HEK293 (cell line): ENCODE measurements around the gene SERPINA3.
"Not testable (repeated sequence)": the region's sequence is repeated elsewhere in the genome, so short reads cannot be mapped to it uniquely, and the experiment has no call there.

ENCODE experiments used
- CTCF ChIA-PET: fragments of 350-600 bp; formaldehyde crosslinking; extraction: SDS; loops from one replicate; lab custom pipeline; 2021; ENCODE audit warnings: antibody characterized with exemption; lab: Yijun Ruan, JAX
- POLR2A ChIA-PET: fragments of 300-600 bp; formaldehyde crosslinking; extraction: SDS; loops from one replicate; lab custom pipeline; 2020; ENCODE audit warnings: antibody characterized with exemption, inconsistent platforms; lab: Yijun Ruan, JAX
- H3K27ac ChIP-seq: fragments of 200-500 bp; sonication (Bioruptor generic); 2 replicates; pipeline ENCODE4 v1.5.1; 2014; ENCODE audit warnings: low read depth, low read length, control low read depth, inconsistent platforms; ENCODE audit errors: extremely low read depth
- H3K36me3 ChIP-seq, 2 experiments: fragments of 200-500 bp in 1 of 2; sonication (Bioruptor generic) in 1 of 2; 1 replicate in 1 of 2; 2 replicates in 1 of 2; pipeline ENCODE4 v1.5.1; 2014 to 2017; ENCODE audit warnings: inconsistent platforms in 2 of 2, low read length in 2 of 2; ENCODE audit not compliant: control insufficient read depth in 2 of 2, insufficient read depth in 1 of 2
- H3K4me1 ChIP-seq: fragments of 200-500 bp; sonication (Bioruptor generic); 2 replicates; pipeline ENCODE4 v1.5.1; 2014; ENCODE audit warnings: mild to moderate bottlenecking, low read length, inconsistent platforms; ENCODE audit not compliant: control insufficient read depth, insufficient read depth
- H3K4me3 ChIP-seq: 2 replicates; pipeline ENCODE4 v1.5.1; 2011; ENCODE audit warnings: low read depth, mild to moderate bottlenecking, control low read depth, low read length, moderate library complexity
- H3K9me3 ChIP-seq: fragments of 200-500 bp; sonication (Bioruptor generic); 2 replicates; pipeline ENCODE4 v1.5.1; 2014; ENCODE audit warnings: low read depth, low read length, inconsistent platforms; ENCODE audit not compliant: control insufficient read depth, insufficient read depth
- KLF10 ChIP-seq: fragments of 450-650 bp; IDR thresholded peaks from 2 replicates; pipeline ENCODE4 v1.5.1; 2018; ENCODE audit warnings: missing biosample characterization, mild to moderate bottlenecking, missing genetic modification characterization
- OSR2 ChIP-seq: fragments of 450-650 bp; formaldehyde crosslinking; IDR thresholded peaks from 2 replicates; pipeline ENCODE4 v1.5.1; 2016; ENCODE audit warnings: missing biosample characterization, missing genetic modification characterization
- OVOL3 ChIP-seq: fragments of 450-650 bp; formaldehyde crosslinking; IDR thresholded peaks from 2 replicates; pipeline ENCODE4 v1.5.1; 2016; ENCODE audit warnings: missing biosample characterization, missing genetic modification characterization
- PRDM4 ChIP-seq: fragments of 450-650 bp; formaldehyde crosslinking; IDR thresholded peaks from 2 replicates; pipeline ENCODE4 v1.5.1; 2017; ENCODE audit warnings: missing biosample characterization, missing genetic modification characterization
- SALL2 ChIP-seq: fragments of 450-650 bp; formaldehyde crosslinking; IDR thresholded peaks from 2 replicates; pipeline ENCODE4 v1.5.0; 2017; ENCODE audit warnings: missing biosample characterization, mild to moderate bottlenecking, missing genetic modification characterization, borderline replicate concordance
- SCRT1 ChIP-seq: fragments of 450-650 bp; formaldehyde crosslinking; IDR thresholded peaks from 2 replicates; pipeline ENCODE4 v1.5.1; 2016; ENCODE audit warnings: missing biosample characterization, missing genetic modification characterization, borderline replicate concordance
- SP7 ChIP-seq: fragments of 450-650 bp; formaldehyde crosslinking; IDR thresholded peaks from 2 replicates; pipeline ENCODE4 v1.5.1; 2016; ENCODE audit warnings: missing biosample characterization, missing genetic modification characterization
- ZIC2 ChIP-seq: fragments of 450-650 bp; formaldehyde crosslinking; IDR thresholded peaks from 2 replicates; pipeline ENCODE4 v1.5.1; 2016; ENCODE audit warnings: missing biosample characterization, missing genetic modification characterization
- ZNF146 ChIP-seq: fragments of 450-650 bp; formaldehyde crosslinking; IDR thresholded peaks from 2 replicates; pipeline ENCODE4 v1.5.1; 2016; ENCODE audit warnings: missing biosample characterization, missing genetic modification characterization
- ZNF280D ChIP-seq: fragments of 450-650 bp; formaldehyde crosslinking; IDR thresholded peaks from 2 replicates; pipeline ENCODE4 v1.5.1; 2016; ENCODE audit warnings: missing biosample characterization, missing genetic modification characterization
- ZNF335 ChIP-seq: fragments of 450-650 bp; formaldehyde crosslinking; conservative IDR thresholded peaks from 2 replicates; pipeline ENCODE4 v1.5.1; 2016; ENCODE audit warnings: missing biosample characterization, missing genetic modification characterization
- ZNF549 ChIP-seq: fragments of 450-650 bp; IDR thresholded peaks from 2 replicates; pipeline ENCODE4 v1.5.1; 2018; ENCODE audit warnings: missing biosample characterization, missing genetic modification characterization, mild to moderate bottlenecking, inconsistent platforms, moderate library complexity
- ZNF596 ChIP-seq: fragments of 450-650 bp; IDR thresholded peaks from 2 replicates; pipeline ENCODE4 v1.5.0; 2018; ENCODE audit warnings: missing biosample characterization, mild to moderate bottlenecking, missing genetic modification characterization, moderate library complexity
- ZNF639 ChIP-seq: fragments of 450-650 bp; formaldehyde crosslinking; IDR thresholded peaks from 2 replicates; pipeline ENCODE4 v1.5.1; 2016; ENCODE audit warnings: missing biosample characterization, missing genetic modification characterization
- ZSCAN30 ChIP-seq: fragments of 450-650 bp; IDR thresholded peaks from 2 replicates; pipeline ENCODE4 v1.5.1; 2018; ENCODE audit warnings: missing biosample characterization, mild to moderate bottlenecking, missing genetic modification characterization, moderate library complexity
- TF ChIP-seq, protein P1 (sequence below): fragments of 450-650 bp; formaldehyde crosslinking; IDR thresholded peaks from 2 replicates; pipeline ENCODE4 v1.5.1; 2016; ENCODE audit warnings: missing biosample characterization, missing genetic modification characterization

Gene SERPINA3

DNA sequence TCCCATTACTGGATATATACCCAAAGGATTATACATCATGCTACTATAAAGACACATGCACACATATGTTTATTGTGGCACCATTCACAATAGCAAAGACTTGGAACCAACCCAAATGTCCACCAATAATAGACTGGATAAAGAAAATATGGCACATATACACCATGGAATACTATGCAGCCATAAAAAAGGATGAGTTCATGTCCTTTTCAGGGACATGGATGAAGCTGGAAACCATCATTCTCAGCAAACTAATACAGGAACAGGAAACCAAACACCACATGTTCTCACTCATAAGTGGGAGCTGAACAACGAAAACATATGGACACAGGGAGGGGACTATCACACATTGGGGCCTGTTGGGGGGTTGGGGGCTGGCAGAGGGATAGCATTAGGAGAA is 3.2 kb upstream of the SERPINA3 start:
- H3K27ac ChIP-seq, H3K4me3 ChIP-seq, H3K4me1 ChIP-seq, H3K9me3 ChIP-seq, POLR2A ChIA-PET, H3K36me3 ChIP-seq: not testable (repeated sequence)
- CTCF ChIA-PET, result interaction anchor here (0.9 kb wide), 1 partner anchor 60 kb away, joined by 3 read pairs; no protein-coding TSS in a partner anchor
- TF ChIP-seq ZNF146 (tag by site-specific recombination) (peak; percentile 85), ZNF280D (tag by site-specific recombination) (0 out of 2 replicates have a peak, but pooled peaks have one; percentile 19)

GRCh38 chr14:94611179-94611578 is 1.0 kb upstream of the SERPINA3 start:
- H3K9me3 ChIP-seq, result no peaks in the 10 kb centered on the region
- ChIA-PET CTCF (interaction anchor here (0.9 to 1.1 kb wide), 2 partner anchors 9 to 62 kb away, joined by 3 read pairs; no protein-coding TSS in a partner anchor), POLR2A (interaction anchor here (0.7 kb wide), 1 partner anchor 12 kb away, joined by 3 read pairs; no protein-coding TSS in a partner anchor)
- TF ChIP-seq SALL2 (no peak), PRDM4 (tag by site-specific recombination) (no peak), SCRT1 (tag by site-specific recombination) (no peak), OSR2 (tag by site-specific recombination) (no peak), ZNF335 (tag by site-specific recombination) (no peak), ZNF639 (tag by site-specific recombination) (no peak), ZNF549 (tag by site-specific recombination) (no peak), ZIC2 (tag by site-specific recombination) (no peak), KLF10 (tag by site-specific recombination) (no peak), ZNF596 (tag by site-specific recombination) (no peak), SP7 (no peak), ZSCAN30 (no peak), OVOL3 (no peak)
- TF ChIP-seq, protein P1, sequence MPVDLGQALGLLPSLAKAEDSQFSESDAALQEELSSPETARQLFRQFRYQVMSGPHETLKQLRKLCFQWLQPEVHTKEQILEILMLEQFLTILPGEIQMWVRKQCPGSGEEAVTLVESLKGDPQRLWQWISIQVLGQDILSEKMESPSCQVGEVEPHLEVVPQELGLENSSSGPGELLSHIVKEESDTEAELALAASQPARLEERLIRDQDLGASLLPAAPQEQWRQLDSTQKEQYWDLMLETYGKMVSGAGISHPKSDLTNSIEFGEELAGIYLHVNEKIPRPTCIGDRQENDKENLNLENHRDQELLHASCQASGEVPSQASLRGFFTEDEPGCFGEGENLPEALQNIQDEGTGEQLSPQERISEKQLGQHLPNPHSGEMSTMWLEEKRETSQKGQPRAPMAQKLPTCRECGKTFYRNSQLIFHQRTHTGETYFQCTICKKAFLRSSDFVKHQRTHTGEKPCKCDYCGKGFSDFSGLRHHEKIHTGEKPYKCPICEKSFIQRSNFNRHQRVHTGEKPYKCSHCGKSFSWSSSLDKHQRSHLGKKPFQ (tag by site-specific recombination), result no peak
- no peak overlapping the region for H3K27ac ChIP-seq
- no peak overlapping the region for H3K4me3 ChIP-seq
- H3K36me3 ChIP-seq, result no peaks in the 10 kb centered on the region
- no peaks in the 10 kb centered on the region for H3K4me1 ChIP-seq
